PC-3 (cell line): ENCODE results near the gene ALG2. TPM values are rescaled to one million over a fixed set of nuclear protein-coding genes. Genes with fewer than 3 reads are reported as not detected.

Experiments
- ATAC-seq: fragments of 200-7000 bp; cut with Tn5 transposase; 2 replicates; pipeline ENCODE4 v1.9.1; 2020; ENCODE audit warnings: mild to moderate bottlenecking, moderate library complexity
- BruUV-seq: library from RNA; stranded (reverse); fragments of 400-500 nt; replicated peaks from 2 replicates; lab custom pipeline; 2021; lab: Mats Ljungman, UMichigan
- CTCF ChIA-PET: fragments of 300-600 bp; sonication (Branson Sonifier 250); formaldehyde crosslinking; loops from one replicate; lab custom pipeline; 2022; ENCODE audit warnings: antibody characterized with exemption; lab: Charles Lee
- POLR2A ChIA-PET: fragments of 300-600 bp; sonication (Branson Sonifier 250); formaldehyde crosslinking; loops from one replicate; lab custom pipeline; 2022; ENCODE audit warnings: antibody characterized with exemption; ENCODE audit not compliant: unreplicated experiment; lab: Charles Lee
- DNase-seq: peaks from one replicate; pipeline ENCODE4 v3.0.0-alpha.2; 2015
- H2AFZ ChIP-seq: fragments of 300-600 bp; sonication (generic); 2 replicates; pipeline ENCODE4 v1.6.0; 2016; ENCODE audit warnings: antibody characterized with exemption, low read length
- H3F3A ChIP-seq: fragments of 300-600 bp; sonication (generic); one replicate; pipeline ENCODE4 v1.6.0; 2017; ENCODE audit warnings: antibody characterized with exemption, low read length, control low read depth, mild to moderate bottlenecking; ENCODE audit not compliant: unreplicated experiment
- H3K27ac ChIP-seq: fragments of 300-600 bp; sonication (generic); 2 replicates; pipeline ENCODE4 v1.5.1; 2016; ENCODE audit warnings: mild to moderate bottlenecking, low read length
- H3K27me3 ChIP-seq: fragments of 300-600 bp; sonication (generic); 2 replicates; pipeline ENCODE4 v1.6.1; 2016; ENCODE audit warnings: low read length, mixed read lengths
- H3K36me3 ChIP-seq: fragments of 300-600 bp; sonication (generic); 2 replicates; pipeline ENCODE4 v1.6.1; 2016; ENCODE audit warnings: low read depth, mixed run types, low read length, mixed read lengths
- H3K4me1 ChIP-seq: fragments of 300-600 bp; sonication (generic); 2 replicates; pipeline ENCODE4 v1.5.1; 2016; ENCODE audit warnings: low read length; ENCODE audit not compliant: insufficient read depth
- H3K4me2 ChIP-seq: fragments of 300-600 bp; sonication (generic); 2 replicates; pipeline ENCODE4 v1.6.0; 2016; ENCODE audit warnings: low read length
- H3K4me3 ChIP-seq: fragments of 300-600 bp; sonication (generic); 2 replicates; pipeline ENCODE4 v1.5.1; 2016; ENCODE audit warnings: mild to moderate bottlenecking, low read length, mixed read lengths
- H3K79me2 ChIP-seq: fragments of 300-600 bp; sonication (generic); 2 replicates; pipeline ENCODE4 v1.6.1; 2017; ENCODE audit warnings: low read length, mixed read lengths
- H3K9ac ChIP-seq: fragments of 300-600 bp; sonication (generic); 2 replicates; pipeline ENCODE4 v1.6.0; 2016; ENCODE audit warnings: mild to moderate bottlenecking, low read length
- H3K9me2 ChIP-seq: fragments of 300-600 bp; sonication (generic); replicated peaks from 2 replicates; pipeline ENCODE4 v1.6.1; 2016; ENCODE audit warnings: mixed run types, low read length, mixed read lengths
- H3K9me3 ChIP-seq: fragments of 300-600 bp; sonication (generic); 2 replicates; pipeline ENCODE4 v1.6.1; 2016; ENCODE audit warnings: low read length, mixed read lengths
- H4K20me1 ChIP-seq: fragments of 300-600 bp; sonication (generic); 2 replicates; pipeline ENCODE4 v1.6.1; 2016; ENCODE audit warnings: low read length, mixed read lengths
- EZH2 ChIP-seq: fragments of 300-600 bp; sonication (generic); IDR thresholded peaks from one replicate; pipeline ENCODE4 v1.6.1; 2017; ENCODE audit warnings: antibody characterized with exemption, mild to moderate bottlenecking, low read length; ENCODE audit not compliant: unreplicated experiment
- EZH2phosphoT487 ChIP-seq: fragments of 300-600 bp; sonication (generic); IDR thresholded peaks from 2 replicates; pipeline ENCODE4 v1.6.1; 2018; ENCODE audit warnings: mild to moderate bottlenecking, antibody characterized with exemption, low read length, borderline replicate concordance
- intact Hi-C: fragments of 100-400 bp; cut with micrococcal nuclease; formaldehyde crosslinking; loops from 2 replicates; pipeline ENCODE4 v1.9.0; 2023
- total RNA-seq: library from RNA; depleted of rRNA; stranded (reverse); fragments of >200 nt; gene quantifications from 2 replicates; pipeline ENCODE4 v1.2.3, GENCODE V29; 2014
- TF ChIP-seq, protein P1 (sequence below): fragments of 300-600 bp; sonication (generic); conservative IDR thresholded peaks from 2 replicates; pipeline ENCODE4 v1.5.1; 2017; ENCODE audit warnings: antibody characterized with exemption, low read depth, mild to moderate bottlenecking, low read length

The ALG2 gene
- total RNA-seq, 1 experiment from 2014 or later: 33.2 TPM

DNA sequence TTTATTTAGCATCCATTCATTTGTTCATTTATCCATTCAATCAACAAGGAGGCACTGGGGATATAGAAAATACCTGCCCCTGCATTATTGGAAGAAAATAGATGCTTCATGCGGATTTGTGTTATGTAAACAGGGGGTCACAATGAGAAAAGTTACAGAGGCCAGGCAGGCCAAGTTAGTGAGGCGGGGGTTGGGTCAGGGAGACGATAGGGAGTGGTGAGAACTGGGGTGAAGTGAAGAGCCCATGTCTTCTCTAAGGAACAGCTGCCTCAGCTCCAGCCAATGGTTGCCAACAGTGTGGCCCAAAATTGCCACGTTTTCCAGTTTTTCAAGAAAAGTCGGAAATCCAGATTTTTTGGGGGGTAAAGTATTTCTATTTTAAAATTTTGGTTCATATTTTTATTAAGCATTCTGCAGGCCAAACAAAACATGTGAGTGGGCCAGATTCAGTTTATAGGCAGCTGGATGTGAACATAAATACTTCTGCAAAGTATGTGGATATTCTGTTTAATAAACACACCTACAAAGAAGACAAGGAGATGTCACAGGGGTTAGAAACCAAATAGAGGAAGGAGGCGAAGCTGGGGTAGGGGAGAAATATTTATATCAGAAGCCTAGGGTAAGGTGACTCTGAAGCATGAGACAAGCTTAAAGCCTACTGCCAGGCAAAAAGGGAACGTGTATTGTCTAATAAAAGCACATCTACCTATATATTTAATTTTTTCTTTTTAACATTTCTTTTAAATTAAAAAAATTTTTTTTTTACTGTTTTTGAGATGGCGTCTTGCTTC is 44.0 kb downstream of the ALG2 start:
- TF ChIP-seq, protein P1, sequence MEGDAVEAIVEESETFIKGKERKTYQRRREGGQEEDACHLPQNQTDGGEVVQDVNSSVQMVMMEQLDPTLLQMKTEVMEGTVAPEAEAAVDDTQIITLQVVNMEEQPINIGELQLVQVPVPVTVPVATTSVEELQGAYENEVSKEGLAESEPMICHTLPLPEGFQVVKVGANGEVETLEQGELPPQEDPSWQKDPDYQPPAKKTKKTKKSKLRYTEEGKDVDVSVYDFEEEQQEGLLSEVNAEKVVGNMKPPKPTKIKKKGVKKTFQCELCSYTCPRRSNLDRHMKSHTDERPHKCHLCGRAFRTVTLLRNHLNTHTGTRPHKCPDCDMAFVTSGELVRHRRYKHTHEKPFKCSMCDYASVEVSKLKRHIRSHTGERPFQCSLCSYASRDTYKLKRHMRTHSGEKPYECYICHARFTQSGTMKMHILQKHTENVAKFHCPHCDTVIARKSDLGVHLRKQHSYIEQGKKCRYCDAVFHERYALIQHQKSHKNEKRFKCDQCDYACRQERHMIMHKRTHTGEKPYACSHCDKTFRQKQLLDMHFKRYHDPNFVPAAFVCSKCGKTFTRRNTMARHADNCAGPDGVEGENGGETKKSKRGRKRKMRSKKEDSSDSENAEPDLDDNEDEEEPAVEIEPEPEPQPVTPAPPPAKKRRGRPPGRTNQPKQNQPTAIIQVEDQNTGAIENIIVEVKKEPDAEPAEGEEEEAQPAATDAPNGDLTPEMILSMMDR: no peak
- TF ChIP-seq EZH2phosphoT487 (no peak), EZH2 (no peak)
- BruUV-seq: no TSS peak
- no peaks in the 10 kb centered on the region for H3K36me3 ChIP-seq
- ChIA-PET CTCF (no interaction called here), POLR2A (no interaction called here)
- no peak overlapping the region for H3K4me3 ChIP-seq
- H3K4me1 ChIP-seq: no peaks in the 10 kb centered on the region
- no peak overlapping the region for H3K27ac ChIP-seq
- DNase-seq (no peak), ATAC-seq (no peak)
- no peaks in the 10 kb centered on the region for H3K79me2 ChIP-seq
- H2AFZ ChIP-seq: no peak overlapping the region
- H3K4me2 ChIP-seq: no peak overlapping the region
- no peaks in the 10 kb centered on the region for H4K20me1 ChIP-seq
- no peaks in the 10 kb centered on the region for H3F3A ChIP-seq
- no peak overlapping the region for H3K9ac ChIP-seq
- no peaks in the 10 kb centered on the region for H3K9me2 ChIP-seq
- no peaks in the 10 kb centered on the region for H3K27me3 ChIP-seq
- no peaks in the 10 kb centered on the region for H3K9me3 ChIP-seq
- intact Hi-C loops: no loop called here

DNA sequence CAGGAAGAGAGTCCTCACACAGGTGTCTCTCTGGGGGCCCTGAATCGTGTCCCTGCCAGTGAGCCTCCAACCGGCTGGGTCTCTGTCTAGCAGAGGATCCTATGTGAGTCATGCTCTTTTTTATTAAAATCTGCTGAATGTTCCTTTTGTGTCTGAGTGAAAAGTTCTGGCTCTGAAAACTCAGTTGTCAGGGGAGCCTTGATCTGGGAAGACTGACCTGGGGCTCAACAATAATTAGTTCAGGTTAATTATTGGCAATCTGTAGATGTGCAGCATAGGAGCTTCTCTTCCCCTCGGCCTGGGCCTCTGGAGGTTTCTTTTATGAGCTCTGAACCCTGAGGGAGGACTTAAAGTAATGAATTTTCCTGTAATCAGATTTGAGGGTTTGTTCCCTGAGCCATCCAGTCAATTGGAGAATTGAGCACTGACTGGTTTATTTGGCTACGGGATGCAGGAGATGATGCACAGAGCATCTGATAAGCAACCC is 45.2 kb downstream of the ALG2 start:
- ChIA-PET POLR2A (no interaction called here), CTCF (no interaction called here)
- no peak overlapping the region for H3K4me3 ChIP-seq
- DNase-seq: no peak
- no peaks in the 10 kb centered on the region for H3K4me1 ChIP-seq
- no peak overlapping the region for H3K4me2 ChIP-seq
- no peak for ATAC-seq
- TF ChIP-seq, protein P1: no peak
- TF ChIP-seq EZH2 (no peak), EZH2phosphoT487 (no peak)
- no peaks in the 10 kb centered on the region for H3K36me3 ChIP-seq
- no peaks in the 10 kb centered on the region for H4K20me1 ChIP-seq
- H3K9me2 ChIP-seq: no peaks in the 10 kb centered on the region
- H2AFZ ChIP-seq: no peak overlapping the region
- H3K27me3 ChIP-seq: no peaks in the 10 kb centered on the region
- H3K9me3 ChIP-seq: no peaks in the 10 kb centered on the region
- H3K27ac ChIP-seq: no peak overlapping the region
- BruUV-seq: no TSS peak
- no peaks in the 10 kb centered on the region for H3K79me2 ChIP-seq
- intact Hi-C loops: no loop called here
- no peak overlapping the region for H3K9ac ChIP-seq
- H3F3A ChIP-seq: no peaks in the 10 kb centered on the region
